ENCODE results near the gene PPP1R9A.
"Not testable (repeated sequence)": the region's sequence is repeated elsewhere in the genome, so short reads cannot be mapped to it uniquely, and the experiment has no call there.

Gene PPP1R9A

DNA sequence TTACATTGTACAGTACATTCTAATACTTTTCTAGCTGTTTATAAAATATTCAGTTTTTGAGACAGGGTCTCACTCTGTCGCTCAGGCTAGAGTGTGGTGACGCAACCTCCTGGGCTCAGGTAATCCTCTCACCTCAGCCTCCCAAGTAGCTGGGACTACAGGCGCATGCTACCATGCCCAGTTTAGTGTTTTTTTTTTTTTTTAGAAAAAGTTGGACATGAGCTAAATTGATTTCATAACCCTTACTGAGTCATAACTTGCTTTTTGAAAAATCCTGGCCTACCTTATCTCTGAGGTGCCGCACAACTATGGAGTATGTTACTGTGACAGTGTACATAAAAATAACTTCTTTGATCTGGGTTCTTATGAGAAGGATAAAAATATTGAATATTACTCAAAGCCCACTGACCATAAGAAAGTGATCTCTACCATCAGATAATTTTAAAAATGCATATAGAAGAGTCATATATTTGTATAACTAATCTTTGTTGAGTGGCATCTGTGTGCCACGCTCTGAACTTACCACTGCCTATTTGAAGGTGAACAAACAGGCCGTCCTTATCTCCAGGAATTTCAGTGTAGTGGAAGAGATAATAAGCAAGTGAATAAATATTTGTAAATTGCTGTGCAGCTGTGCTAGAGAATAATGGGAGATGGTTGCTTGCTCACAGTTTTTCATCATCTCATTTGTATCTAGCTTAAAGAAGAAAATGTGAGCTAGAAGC is 73.2 kb downstream of the PPP1R9A start:
- no peak for ATAC-seq
- no peak for DNase-seq

DNA sequence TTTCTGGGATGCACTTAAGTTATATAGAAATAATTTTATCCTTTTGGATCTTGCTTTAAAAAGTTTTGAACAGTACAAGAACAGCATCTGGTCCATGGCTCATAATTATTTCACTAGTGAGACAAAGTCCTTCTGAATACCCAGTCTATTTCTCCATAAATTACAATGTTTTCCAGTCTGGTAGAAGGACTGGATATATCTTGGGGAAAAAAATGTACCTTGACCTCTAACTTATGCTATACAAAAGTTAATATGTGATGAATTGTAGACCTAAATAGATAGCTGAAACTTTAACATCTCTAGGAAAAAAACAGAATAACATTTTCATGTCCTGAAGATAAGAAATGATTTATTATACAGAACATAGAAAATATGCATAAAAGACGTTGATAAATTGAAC is 88.5 kb downstream of the PPP1R9A start:
- no peak for ATAC-seq
- no peak for DNase-seq

GRCh38 chr7:94996369-94996768 is 89.0 kb downstream of the PPP1R9A start:
- DNase-seq (no peak), ATAC-seq (no peak)

DNA sequence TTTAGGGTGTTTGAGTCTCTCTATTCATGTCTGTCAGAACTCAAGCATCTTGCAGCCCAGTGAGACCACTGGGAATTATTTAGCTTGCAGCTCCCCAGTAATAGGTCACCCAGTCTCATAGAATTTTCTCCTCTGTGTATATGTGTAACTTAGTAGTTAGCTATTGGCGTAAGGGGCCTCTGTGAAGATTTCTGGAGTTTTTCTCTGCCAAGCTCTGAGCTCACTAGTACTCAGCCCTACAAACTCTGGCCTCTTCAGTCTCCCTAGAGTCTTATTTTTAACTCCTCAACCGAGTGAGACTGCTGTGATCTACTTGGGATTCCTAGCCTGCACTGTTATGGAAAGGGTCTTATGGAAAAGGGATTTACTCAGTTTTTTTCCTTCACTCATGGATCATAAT is 90.2 kb downstream of the PPP1R9A start:
- ATAC-seq (no peak), DNase-seq (no peak)

GRCh38 chr7:94998266-94999068 is 91.1 kb downstream of the PPP1R9A start:
- ATAC-seq (no peak), DNase-seq (no peak)

DNA sequence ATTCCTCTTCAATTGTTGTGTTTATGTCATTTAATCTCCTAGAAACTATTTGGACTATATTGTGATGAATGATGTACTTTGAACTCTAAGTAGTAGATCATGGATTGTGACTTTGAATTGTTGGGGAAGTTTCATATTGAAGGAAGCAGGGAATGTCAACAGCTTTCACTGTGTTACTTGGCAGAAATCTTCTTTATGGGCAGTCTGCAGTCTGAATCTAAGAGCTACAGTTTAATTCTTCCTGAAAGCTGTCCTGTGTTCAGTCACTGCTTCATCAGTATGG is 91.6 kb downstream of the PPP1R9A start:
- DNase-seq = no peak
- no peak for ATAC-seq

DNA sequence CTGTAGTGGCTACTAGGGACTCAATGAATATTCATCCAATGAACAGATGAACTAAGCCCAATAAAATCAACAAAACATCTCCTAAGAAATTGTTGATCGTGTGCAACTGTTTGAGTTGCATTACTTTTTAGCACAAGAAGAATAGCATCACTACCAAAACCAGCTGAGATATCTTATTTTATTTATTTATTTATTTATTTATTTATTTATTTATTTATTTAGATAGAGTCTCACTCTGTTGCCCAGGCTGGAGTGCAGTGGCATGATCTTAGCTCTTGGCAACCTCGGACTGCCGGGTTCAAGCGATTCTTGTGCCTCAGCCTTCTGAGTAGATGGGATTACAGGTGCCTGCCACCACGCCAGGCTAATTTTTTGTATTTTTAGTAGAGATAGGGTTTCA is 92.2 kb downstream of the PPP1R9A start:
- not testable (repeated sequence) for ATAC-seq, DNase-seq

DNA sequence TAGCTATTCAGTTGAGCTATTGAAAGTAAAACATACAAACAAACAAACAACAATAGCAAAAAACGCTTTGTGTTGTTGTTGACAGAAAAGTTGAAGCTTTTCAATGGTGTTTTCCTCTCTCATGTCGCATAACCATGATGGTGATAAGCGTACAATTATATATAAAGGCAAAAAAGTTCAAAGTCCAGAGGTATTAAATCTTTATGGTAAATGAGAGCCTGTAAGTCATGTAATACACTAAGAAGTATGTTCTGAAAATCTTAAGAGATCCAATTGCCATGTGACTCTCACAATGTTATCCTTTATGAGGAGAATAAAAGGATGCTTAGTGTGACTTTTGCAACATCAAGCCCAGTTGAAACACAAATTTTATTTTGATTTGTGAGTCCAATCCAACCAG is 93.9 kb downstream of the PPP1R9A start:
- ATAC-seq = no peak
- no peak for DNase-seq

DNA sequence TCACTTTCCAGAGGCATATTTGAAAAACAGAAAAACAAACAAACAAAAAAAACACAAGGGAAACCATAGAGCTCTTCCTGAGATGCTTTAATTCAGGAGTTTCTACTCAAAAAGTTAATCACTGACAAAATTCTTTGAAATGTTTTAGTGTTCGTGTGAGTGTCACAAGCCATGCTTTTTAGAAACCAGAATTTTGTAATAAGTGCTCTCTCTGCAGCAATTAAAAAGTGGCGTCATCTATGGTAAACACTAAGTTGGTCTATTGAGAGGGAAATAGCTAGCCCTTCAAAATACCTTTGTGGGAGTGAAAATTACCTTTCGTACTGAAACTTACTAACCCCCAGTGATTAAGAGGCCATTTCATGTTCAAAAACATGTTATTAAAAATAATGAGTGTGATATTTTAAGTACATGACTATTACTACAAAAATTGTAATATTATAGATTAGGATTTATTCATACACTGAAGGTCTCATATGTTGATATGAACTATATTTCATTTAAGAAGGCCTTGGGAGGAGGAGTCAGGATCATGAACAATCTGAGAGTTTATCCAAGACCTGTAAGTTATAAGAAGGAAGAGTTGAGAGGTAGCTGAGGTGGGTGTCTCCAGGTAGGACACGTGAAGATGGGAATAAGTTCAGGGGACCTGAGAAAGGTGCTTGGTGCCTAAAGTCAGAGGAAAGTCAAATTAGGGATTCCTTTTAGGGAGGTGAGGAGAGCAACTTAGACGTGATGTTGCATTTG is 94.6 kb downstream of the PPP1R9A start:
- ATAC-seq = no peak
- DNase-seq = no peak

- no peak for ATAC-seq
- no peak for DNase-seq
These were observed 95.4 kb downstream of the PPP1R9A start for GRCh38 chr7:95002775-95003174.

- no peak for DNase-seq
- ATAC-seq = no peak
These were observed 97.3 kb downstream of the PPP1R9A start for GRCh38 chr7:95004618-95005247.

GRCh38 chr7:95006010-95006409 is 98.6 kb downstream of the PPP1R9A start:
- no peak for ATAC-seq
- DNase-seq = no peak

- ATAC-seq, DNase-seq: not testable (repeated sequence)
These were observed 101.4 kb downstream of the PPP1R9A start for GRCh38 chr7:95008773-95009172.

DNA sequence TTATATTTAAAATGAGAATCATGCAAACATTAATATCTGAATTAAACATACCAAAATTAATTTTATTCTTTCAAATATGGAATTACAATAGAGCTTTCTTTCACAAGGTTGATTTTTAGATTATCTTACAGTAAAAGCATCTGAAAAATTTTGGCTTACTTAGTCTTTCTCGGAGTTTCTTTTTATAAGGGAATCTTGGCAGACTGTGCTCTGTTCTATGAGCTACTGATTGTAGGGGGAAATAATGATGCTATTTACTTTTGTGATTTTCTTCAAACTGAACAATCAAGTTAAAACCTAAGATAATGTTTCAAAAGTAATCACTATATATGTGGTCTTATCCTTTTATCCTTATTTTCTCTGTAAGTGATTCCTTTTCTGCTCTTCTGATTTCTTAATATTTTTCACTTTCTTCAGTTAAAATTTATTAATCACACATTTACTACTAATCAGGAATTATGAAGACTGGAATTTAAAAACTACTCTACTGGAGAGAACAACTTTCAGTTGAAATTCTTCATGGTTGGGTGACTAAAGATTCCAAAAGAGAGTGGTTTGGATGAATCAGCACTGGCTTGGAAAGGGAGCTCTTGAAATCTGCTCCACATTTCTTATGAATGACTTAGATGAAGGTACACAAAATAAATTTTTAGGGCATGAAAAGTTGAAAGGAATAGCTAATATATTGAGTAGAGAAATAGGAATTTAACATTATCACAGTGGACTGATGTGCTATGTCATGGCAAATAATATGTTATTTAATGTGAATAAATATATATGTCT is 103.9 kb downstream of the PPP1R9A start:
- DNase-seq = no peak

DNA sequence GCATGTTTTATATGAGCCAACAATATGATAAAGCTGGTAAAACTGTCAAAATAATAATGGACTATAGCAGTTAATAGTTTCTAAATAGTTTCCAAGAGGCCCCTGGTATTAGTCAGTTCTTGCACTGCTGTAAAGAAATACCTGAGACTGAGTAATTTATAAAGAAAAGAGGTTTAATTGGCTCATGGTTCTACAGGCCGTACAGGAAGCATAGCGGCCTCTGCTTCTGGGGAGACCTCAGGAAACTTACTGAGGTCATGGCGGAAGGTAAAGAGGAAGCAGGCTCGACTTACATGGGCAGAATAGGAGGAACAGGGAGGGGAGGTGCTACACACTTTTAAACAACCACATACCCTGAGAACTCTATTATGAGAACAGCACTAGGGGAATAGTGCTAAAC is 104.6 kb downstream of the PPP1R9A start:
- DNase-seq (no peak), ATAC-seq (no peak)

More for the DNA sequence above, 103.9 kb downstream of the PPP1R9A start:
- no peak for ATAC-seq

- ATAC-seq = no peak
- DNase-seq = no peak
These were observed 110.6 kb downstream of the PPP1R9A start for GRCh38 chr7:95018021-95018420.

DNA sequence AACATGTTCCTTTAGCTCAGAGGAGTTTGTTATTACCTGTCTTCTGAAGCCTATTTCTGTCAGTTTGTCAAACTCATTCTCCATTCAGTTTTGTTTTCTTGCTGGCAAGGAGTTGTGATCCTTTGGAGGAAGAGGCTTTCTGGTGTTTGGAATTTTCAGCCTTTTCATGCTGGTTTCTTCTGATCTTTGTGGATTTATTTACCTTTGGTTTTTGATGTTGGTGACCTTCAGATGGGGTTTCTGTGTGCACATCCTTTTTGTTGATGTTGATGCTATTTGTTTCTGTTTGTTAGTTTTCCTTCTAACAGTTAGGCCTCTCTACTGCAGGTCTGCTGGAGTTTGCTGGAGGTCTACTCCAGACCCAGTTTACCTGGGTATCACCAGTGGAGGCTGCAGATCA is 118.6 kb downstream of the PPP1R9A start:
- ATAC-seq = no peak
- no peak for DNase-seq

GRCh38 chr7:95026421-95027072 is 119.2 kb downstream of the PPP1R9A start:
- DNase-seq (no peak), ATAC-seq (no peak)

DNA sequence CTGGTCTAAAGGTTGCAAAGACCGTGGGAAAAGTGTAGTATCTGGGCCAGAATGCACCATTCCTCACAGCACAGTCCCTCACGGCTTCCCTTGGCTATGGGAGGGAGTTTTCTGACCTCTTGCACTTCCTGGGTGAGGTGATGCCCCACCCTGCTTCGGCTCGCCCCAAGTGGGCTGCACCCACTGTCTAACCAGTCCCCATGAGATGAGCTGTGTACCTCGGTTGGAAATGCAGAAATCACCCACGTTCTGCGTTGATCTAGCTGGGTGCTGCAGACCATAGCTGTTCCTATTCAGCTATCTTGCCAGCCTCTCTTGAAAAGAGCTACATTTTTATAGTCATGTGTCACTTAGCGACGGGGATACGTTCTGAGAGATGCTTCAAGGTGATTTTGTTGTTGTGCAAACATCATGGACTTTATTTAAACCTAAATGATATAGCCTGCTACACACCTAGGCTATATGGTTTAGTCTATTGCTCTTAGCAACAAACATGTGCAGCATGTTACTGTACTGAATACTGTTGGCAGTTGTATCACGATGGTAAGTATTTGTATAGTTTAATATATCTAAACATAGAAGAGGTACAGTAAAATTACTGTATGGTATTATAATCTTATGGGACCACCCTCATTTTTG is 120.0 kb downstream of the PPP1R9A start:
- ATAC-seq (no peak), DNase-seq (no peak)

DNA sequence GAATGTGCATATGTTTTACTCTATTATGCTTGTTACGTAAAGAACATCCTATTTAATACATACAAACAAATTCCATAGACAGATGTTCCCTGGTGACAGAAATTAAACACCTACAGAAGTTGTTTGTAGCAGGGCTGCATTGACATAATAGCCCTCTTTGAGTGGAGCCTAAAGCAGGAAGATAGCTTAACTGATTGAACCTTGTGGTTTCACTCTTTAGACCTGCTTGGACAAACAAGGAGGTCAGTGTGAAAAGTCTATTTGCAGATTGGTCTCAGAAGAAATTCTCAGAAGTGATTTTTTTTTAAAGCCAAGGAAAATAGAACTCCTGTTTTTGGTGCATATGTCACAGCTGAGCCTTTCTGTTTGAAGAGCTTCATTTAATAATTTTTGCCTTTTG is 121.3 kb downstream of the PPP1R9A start:
- no peak for ATAC-seq

GRCh38 chr7:95035295-95035694 is 127.9 kb downstream of the PPP1R9A start:
- DNase-seq (no peak), ATAC-seq (no peak)

More for the DNA sequence above, 121.3 kb downstream of the PPP1R9A start:
- DNase-seq = no peak
